Measurements from ENCODE around the gene HBEGF.

HBEGF gene

GRCh38 chr5:140296289-140296688 lies 50.1 kb downstream of the HBEGF start:
- H3K9me2 ChIP-seq (replicated peaks; ENCODE audit: insufficient read depth, low read length), result no peaks in the 10 kb centered on the region
- H3F3A ChIP-seq (ENCODE audit: insufficient read depth, low read length), result no peaks in the 10 kb centered on the region
- H3K27ac ChIP-seq (ENCODE audit: low read length), result no peak overlapping the region
- H3K4me2 ChIP-seq (ENCODE audit: low read depth, low read length), result no peak overlapping the region
- H3K9ac ChIP-seq (ENCODE audit: low read length), result no peak overlapping the region
- H3K4me1 ChIP-seq (ENCODE audit: low read length), result peaks cover 6% of the 10 kb centered on the region; the same call in 1 of the 2 replicates
- no peak overlapping the region for H2AFZ ChIP-seq (ENCODE audit: low read length)
- no peak for DNase-seq
- no peak for TF ChIP-seq CTCF (IDR thresholded peaks at IDR 0.05; ENCODE audit: low read length)
- TF ChIP-seq EZH2 (optimal IDR thresholded peaks at IDR 0.05; ENCODE audit: low read depth, low read length), result no peak
- no peak for TF ChIP-seq EZH2phosphoT487 (IDR thresholded peaks at IDR 0.05; ENCODE audit: low read length)
- H3K79me2 ChIP-seq (ENCODE audit: low read length), result peaks cover 74% of the 10 kb centered on the region
- no peaks in the 10 kb centered on the region for H3K36me3 ChIP-seq (replicated peaks; ENCODE audit: insufficient read depth, low read length)
- H3K27me3 ChIP-seq (replicated peaks; ENCODE audit: insufficient read depth, low read length), result no peaks in the 10 kb centered on the region
- no peak overlapping the region for H3K4me3 ChIP-seq (ENCODE audit: low read length)
- no peaks in the 10 kb centered on the region for H3K9me3 ChIP-seq (replicated peaks; ENCODE audit: insufficient read depth, low read length)
- H4K20me1 ChIP-seq (ENCODE audit: insufficient read depth, low read length), result peaks cover 4% of the 10 kb centered on the region

- Histone ChIP-seq H3K4me2 (ENCODE audit: low read depth, low read length) (peak overlapping the region; percentile 2; the same call in 1 of the 2 replicates), H3K9me3 (replicated peaks; ENCODE audit: insufficient read depth, low read length) (no peaks in the 10 kb centered on the region), H3K36me3 (replicated peaks; ENCODE audit: insufficient read depth, low read length) (no peaks in the 10 kb centered on the region), H3K79me2 (ENCODE audit: low read length) (peaks cover 74% of the 10 kb centered on the region), H3K27ac (ENCODE audit: low read length) (0 out of 2 replicates have a peak overlapping the region, but pooled peaks have one; percentile 3), H3K4me1 (ENCODE audit: low read length) (peaks cover 6% of the 10 kb centered on the region; the same call in 1 of the 2 replicates), H3K9me2 (replicated peaks; ENCODE audit: insufficient read depth, low read length) (no peaks in the 10 kb centered on the region), H3K4me3 (ENCODE audit: low read length) (no peak overlapping the region), H3F3A (ENCODE audit: insufficient read depth, low read length) (no peaks in the 10 kb centered on the region), H3K27me3 (replicated peaks; ENCODE audit: insufficient read depth, low read length) (no peaks in the 10 kb centered on the region), H3K9ac (ENCODE audit: low read length) (no peak overlapping the region), H4K20me1 (ENCODE audit: insufficient read depth, low read length) (peaks cover 4% of the 10 kb centered on the region), H2AFZ (ENCODE audit: low read length) (no peak overlapping the region)
- DNase-seq, result peak; percentile 45
- TF ChIP-seq EZH2phosphoT487 (IDR thresholded peaks at IDR 0.05; ENCODE audit: low read length), result no peak
- no peak for TF ChIP-seq EZH2 (optimal IDR thresholded peaks at IDR 0.05; ENCODE audit: low read depth, low read length)
- TF ChIP-seq CTCF (IDR thresholded peaks at IDR 0.05; ENCODE audit: low read length), result no peak
Measured at GRCh38 chr5:140295414-140295813, 51.0 kb downstream of the HBEGF start.

DNA sequence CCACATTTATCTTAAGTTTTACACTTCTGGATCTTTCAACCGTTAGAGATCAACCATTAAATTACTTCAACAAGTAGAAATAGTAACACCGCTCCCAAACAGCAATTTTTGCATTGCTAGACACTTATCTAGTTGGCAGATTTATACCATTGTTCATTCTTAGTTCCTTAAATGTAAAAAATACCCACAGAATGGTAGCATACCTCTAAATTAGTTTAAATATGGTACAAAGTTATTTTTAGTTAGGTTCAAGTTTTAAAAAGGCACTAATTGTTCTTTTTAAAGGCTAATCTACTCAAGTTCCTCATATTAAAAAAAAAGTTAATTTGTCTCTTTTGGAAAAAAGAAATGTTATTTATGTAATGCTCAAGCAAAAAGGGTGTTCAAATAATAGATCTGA lies 51.6 kb downstream of the HBEGF start:
- Histone ChIP-seq H3K79me2 (ENCODE audit: low read length) (peaks cover 75% of the 10 kb centered on the region), H4K20me1 (ENCODE audit: insufficient read depth, low read length) (peaks cover 4% of the 10 kb centered on the region), H3K9me2 (replicated peaks; ENCODE audit: insufficient read depth, low read length) (no peaks in the 10 kb centered on the region), H2AFZ (ENCODE audit: low read length) (no peak overlapping the region), H3K36me3 (replicated peaks; ENCODE audit: insufficient read depth, low read length) (no peaks in the 10 kb centered on the region), H3K4me1 (ENCODE audit: low read length) (peaks cover 6% of the 10 kb centered on the region; the same call in 1 of the 2 replicates), H3K9me3 (replicated peaks; ENCODE audit: insufficient read depth, low read length) (no peaks in the 10 kb centered on the region), H3K27ac (ENCODE audit: low read length) (no peak overlapping the region), H3K9ac (ENCODE audit: low read length) (no peak overlapping the region), H3F3A (ENCODE audit: insufficient read depth, low read length) (no peaks in the 10 kb centered on the region), H3K4me2 (ENCODE audit: low read depth, low read length) (peak overlapping the region; percentile 2; the same call in 1 of the 2 replicates), H3K4me3 (ENCODE audit: low read length) (no peak overlapping the region), H3K27me3 (replicated peaks; ENCODE audit: insufficient read depth, low read length) (no peaks in the 10 kb centered on the region)
- TF ChIP-seq EZH2phosphoT487 (IDR thresholded peaks at IDR 0.05; ENCODE audit: low read length) (no peak), EZH2 (optimal IDR thresholded peaks at IDR 0.05; ENCODE audit: low read depth, low read length) (no peak), CTCF (IDR thresholded peaks at IDR 0.05; ENCODE audit: low read length) (no peak)
- DNase-seq, result no peak

All from MM.1S (cell line).